PC-3 (cell line): ENCODE measurements around the gene ZBTB46. TPM values are rescaled to one million over a fixed set of nuclear protein-coding genes. Genes with fewer than 3 reads are reported as not detected.

Experiments used
- ATAC-seq: fragments of 200-7000 bp; cut with Tn5 transposase; 2 replicates; pipeline ENCODE4 v1.9.1; 2020; ENCODE audit warnings: mild to moderate bottlenecking, moderate library complexity
- BruUV-seq: library from RNA; stranded (reverse); fragments of 400-500 nt; replicated peaks from 2 replicates; lab custom pipeline; 2021; lab: Mats Ljungman, UMichigan
- CTCF ChIA-PET: fragments of 300-600 bp; sonication (Branson Sonifier 250); formaldehyde crosslinking; loops from one replicate; lab custom pipeline; 2022; ENCODE audit warnings: antibody characterized with exemption; lab: Charles Lee
- POLR2A ChIA-PET: fragments of 300-600 bp; sonication (Branson Sonifier 250); formaldehyde crosslinking; loops from one replicate; lab custom pipeline; 2022; ENCODE audit warnings: antibody characterized with exemption; ENCODE audit not compliant: unreplicated experiment; lab: Charles Lee
- DNase-seq: peaks from one replicate; pipeline ENCODE4 v3.0.0-alpha.2; 2015
- H2AFZ ChIP-seq: fragments of 300-600 bp; sonication (generic); 2 replicates; pipeline ENCODE4 v1.6.0; 2016; ENCODE audit warnings: antibody characterized with exemption, low read length
- H3F3A ChIP-seq: fragments of 300-600 bp; sonication (generic); one replicate; pipeline ENCODE4 v1.6.0; 2017; ENCODE audit warnings: antibody characterized with exemption, low read length, control low read depth, mild to moderate bottlenecking; ENCODE audit not compliant: unreplicated experiment
- H3K27ac ChIP-seq: fragments of 300-600 bp; sonication (generic); 2 replicates; pipeline ENCODE4 v1.5.1; 2016; ENCODE audit warnings: mild to moderate bottlenecking, low read length
- H3K27me3 ChIP-seq: fragments of 300-600 bp; sonication (generic); 2 replicates; pipeline ENCODE4 v1.6.1; 2016; ENCODE audit warnings: low read length, mixed read lengths
- H3K36me3 ChIP-seq: fragments of 300-600 bp; sonication (generic); 2 replicates; pipeline ENCODE4 v1.6.1; 2016; ENCODE audit warnings: low read depth, mixed run types, low read length, mixed read lengths
- H3K4me1 ChIP-seq: fragments of 300-600 bp; sonication (generic); 2 replicates; pipeline ENCODE4 v1.5.1; 2016; ENCODE audit warnings: low read length; ENCODE audit not compliant: insufficient read depth
- H3K4me2 ChIP-seq: fragments of 300-600 bp; sonication (generic); 2 replicates; pipeline ENCODE4 v1.6.0; 2016; ENCODE audit warnings: low read length
- H3K4me3 ChIP-seq: fragments of 300-600 bp; sonication (generic); 2 replicates; pipeline ENCODE4 v1.5.1; 2016; ENCODE audit warnings: mild to moderate bottlenecking, low read length, mixed read lengths
- H3K79me2 ChIP-seq: fragments of 300-600 bp; sonication (generic); 2 replicates; pipeline ENCODE4 v1.6.1; 2017; ENCODE audit warnings: low read length, mixed read lengths
- H3K9ac ChIP-seq: fragments of 300-600 bp; sonication (generic); 2 replicates; pipeline ENCODE4 v1.6.0; 2016; ENCODE audit warnings: mild to moderate bottlenecking, low read length
- H3K9me2 ChIP-seq: fragments of 300-600 bp; sonication (generic); replicated peaks from 2 replicates; pipeline ENCODE4 v1.6.1; 2016; ENCODE audit warnings: mixed run types, low read length, mixed read lengths
- H3K9me3 ChIP-seq: fragments of 300-600 bp; sonication (generic); 2 replicates; pipeline ENCODE4 v1.6.1; 2016; ENCODE audit warnings: low read length, mixed read lengths
- H4K20me1 ChIP-seq: fragments of 300-600 bp; sonication (generic); 2 replicates; pipeline ENCODE4 v1.6.1; 2016; ENCODE audit warnings: low read length, mixed read lengths
- EZH2 ChIP-seq: fragments of 300-600 bp; sonication (generic); IDR thresholded peaks from one replicate; pipeline ENCODE4 v1.6.1; 2017; ENCODE audit warnings: antibody characterized with exemption, mild to moderate bottlenecking, low read length; ENCODE audit not compliant: unreplicated experiment
- EZH2phosphoT487 ChIP-seq: fragments of 300-600 bp; sonication (generic); IDR thresholded peaks from 2 replicates; pipeline ENCODE4 v1.6.1; 2018; ENCODE audit warnings: mild to moderate bottlenecking, antibody characterized with exemption, low read length, borderline replicate concordance
- intact Hi-C: fragments of 100-400 bp; cut with micrococcal nuclease; formaldehyde crosslinking; loops from 2 replicates; pipeline ENCODE4 v1.9.0; 2023
- total RNA-seq: library from RNA; depleted of rRNA; stranded (reverse); fragments of >200 nt; gene quantifications from 2 replicates; pipeline ENCODE4 v1.2.3, GENCODE V29; 2014
- TF ChIP-seq, protein P1 (sequence below): fragments of 300-600 bp; sonication (generic); conservative IDR thresholded peaks from 2 replicates; pipeline ENCODE4 v1.5.1; 2017; ENCODE audit warnings: antibody characterized with exemption, low read depth, mild to moderate bottlenecking, low read length

ZBTB46 gene
- total RNA-seq, 1 experiment from 2014 or later = 7.3 TPM

DNA sequence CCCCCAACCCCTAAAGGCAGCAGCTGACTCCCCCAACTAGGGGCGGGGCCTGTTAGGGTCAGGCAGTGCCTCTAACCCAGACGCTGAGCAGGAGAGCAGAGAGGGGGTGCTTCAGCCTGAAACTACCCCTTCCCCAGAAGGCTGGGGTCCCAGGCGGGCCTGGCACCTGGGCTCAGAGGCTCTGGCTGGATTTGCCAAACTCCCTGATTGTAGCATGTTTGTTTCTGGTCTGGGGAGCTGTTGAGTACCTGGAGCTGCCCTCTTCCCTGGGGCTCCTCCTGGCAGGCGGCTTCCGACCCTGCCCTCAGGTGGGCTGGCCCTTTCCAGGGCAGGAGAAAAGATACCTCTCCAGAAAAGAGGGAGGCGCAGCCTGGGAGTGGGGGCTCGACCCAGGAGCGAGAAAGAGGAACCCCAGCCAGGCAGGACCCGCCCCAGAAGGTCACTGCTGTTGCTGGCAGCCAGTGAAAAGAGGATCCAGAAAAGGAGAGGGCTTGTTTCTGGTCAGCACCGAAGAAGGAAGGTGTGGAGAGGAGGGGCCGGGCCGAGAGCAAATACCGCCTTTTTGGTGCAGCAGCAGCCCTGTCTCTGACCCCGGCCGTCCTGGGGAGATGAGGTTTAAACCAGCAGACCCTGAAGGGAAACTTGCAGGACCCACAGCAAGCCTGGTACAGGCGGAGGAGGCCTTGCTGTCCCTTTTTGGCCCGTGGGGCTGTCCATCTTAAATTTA, 29.4 kb upstream of the ZBTB46 start:
- H3K9me2 ChIP-seq = no peaks in the 10 kb centered on the region
- TF ChIP-seq EZH2phosphoT487 (no peak), EZH2 (no peak)
- TF ChIP-seq, protein P1, sequence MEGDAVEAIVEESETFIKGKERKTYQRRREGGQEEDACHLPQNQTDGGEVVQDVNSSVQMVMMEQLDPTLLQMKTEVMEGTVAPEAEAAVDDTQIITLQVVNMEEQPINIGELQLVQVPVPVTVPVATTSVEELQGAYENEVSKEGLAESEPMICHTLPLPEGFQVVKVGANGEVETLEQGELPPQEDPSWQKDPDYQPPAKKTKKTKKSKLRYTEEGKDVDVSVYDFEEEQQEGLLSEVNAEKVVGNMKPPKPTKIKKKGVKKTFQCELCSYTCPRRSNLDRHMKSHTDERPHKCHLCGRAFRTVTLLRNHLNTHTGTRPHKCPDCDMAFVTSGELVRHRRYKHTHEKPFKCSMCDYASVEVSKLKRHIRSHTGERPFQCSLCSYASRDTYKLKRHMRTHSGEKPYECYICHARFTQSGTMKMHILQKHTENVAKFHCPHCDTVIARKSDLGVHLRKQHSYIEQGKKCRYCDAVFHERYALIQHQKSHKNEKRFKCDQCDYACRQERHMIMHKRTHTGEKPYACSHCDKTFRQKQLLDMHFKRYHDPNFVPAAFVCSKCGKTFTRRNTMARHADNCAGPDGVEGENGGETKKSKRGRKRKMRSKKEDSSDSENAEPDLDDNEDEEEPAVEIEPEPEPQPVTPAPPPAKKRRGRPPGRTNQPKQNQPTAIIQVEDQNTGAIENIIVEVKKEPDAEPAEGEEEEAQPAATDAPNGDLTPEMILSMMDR = no peak
- no peak overlapping the region for H2AFZ ChIP-seq
- no peak overlapping the region for H3K4me3 ChIP-seq
- H3K36me3 ChIP-seq = peaks cover 6% of the 10 kb centered on the region; the same call in 1 of the 2 replicates
- no peak overlapping the region for H3K27ac ChIP-seq
- no peaks in the 10 kb centered on the region for H4K20me1 ChIP-seq
- ChIA-PET POLR2A (no interaction called here), CTCF (no interaction called here)
- peaks cover 8% of the 10 kb centered on the region for H3F3A ChIP-seq
- no peak overlapping the region for H3K9ac ChIP-seq
- H3K4me2 ChIP-seq = no peak overlapping the region
- H3K9me3 ChIP-seq = no peaks in the 10 kb centered on the region
- ATAC-seq (no peak), DNase-seq (no peak)
- intact Hi-C loops = no loop called here
- peaks cover 13% of the 10 kb centered on the region for H3K27me3 ChIP-seq
- peaks cover 21% of the 10 kb centered on the region for H3K79me2 ChIP-seq
- no TSS peak for BruUV-seq
- peaks cover 8% of the 10 kb centered on the region for H3K4me1 ChIP-seq

DNA sequence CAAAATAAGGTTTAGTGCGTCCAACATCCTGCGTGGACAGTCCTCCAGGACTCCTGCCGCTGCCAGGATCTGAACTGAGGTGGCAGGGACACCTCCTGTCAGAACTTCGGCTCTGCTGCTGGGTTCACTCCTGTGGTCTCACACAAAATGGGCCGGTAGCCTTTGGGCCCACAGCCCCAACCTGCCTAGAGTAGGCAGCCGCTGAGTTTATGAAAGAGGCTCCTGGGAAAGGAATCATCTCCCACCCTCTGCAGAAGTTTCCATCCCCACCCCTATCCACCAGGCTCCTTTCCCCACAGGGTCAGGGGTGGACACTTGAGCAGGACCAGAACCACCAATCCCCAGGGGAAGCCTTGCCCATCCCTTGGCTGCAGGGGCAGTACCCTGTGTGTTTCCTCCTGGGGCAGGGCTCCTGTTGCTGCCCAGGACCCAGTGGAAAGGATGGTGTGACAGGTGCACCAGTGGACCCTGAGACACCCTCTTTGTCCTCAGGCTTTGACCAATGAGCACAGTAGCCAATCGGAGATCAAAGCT, 28.2 kb upstream of the ZBTB46 start:
- Histone ChIP-seq H3K4me3 (no peak overlapping the region), H4K20me1 (no peaks in the 10 kb centered on the region), H3K27me3 (peaks cover 20% of the 10 kb centered on the region), H2AFZ (no peak overlapping the region), H3K27ac (no peak overlapping the region), H3K9me3 (no peaks in the 10 kb centered on the region), H3K9me2 (no peaks in the 10 kb centered on the region), H3K4me2 (no peak overlapping the region), H3K36me3 (peaks cover 6% of the 10 kb centered on the region; the same call in 1 of the 2 replicates), H3K9ac (no peak overlapping the region), H3F3A (peaks cover 8% of the 10 kb centered on the region), H3K4me1 (peaks cover 8% of the 10 kb centered on the region), H3K79me2 (peaks cover 13% of the 10 kb centered on the region)
- ChIA-PET CTCF (no interaction called here), POLR2A (interaction anchor here (0.6 kb wide), 1 partner anchor 11 kb away, joined by 4 read pairs; no protein-coding TSS in a partner anchor)
- ATAC-seq (no peak), DNase-seq (no peak)
- no TSS peak for BruUV-seq
- intact Hi-C loops = no loop called here
- TF ChIP-seq, protein P1 = no peak
- TF ChIP-seq EZH2phosphoT487 = no peak
- no peak for TF ChIP-seq EZH2
